ENCODE measurements around the gene DIAPH3.

Gene DIAPH3

DNA sequence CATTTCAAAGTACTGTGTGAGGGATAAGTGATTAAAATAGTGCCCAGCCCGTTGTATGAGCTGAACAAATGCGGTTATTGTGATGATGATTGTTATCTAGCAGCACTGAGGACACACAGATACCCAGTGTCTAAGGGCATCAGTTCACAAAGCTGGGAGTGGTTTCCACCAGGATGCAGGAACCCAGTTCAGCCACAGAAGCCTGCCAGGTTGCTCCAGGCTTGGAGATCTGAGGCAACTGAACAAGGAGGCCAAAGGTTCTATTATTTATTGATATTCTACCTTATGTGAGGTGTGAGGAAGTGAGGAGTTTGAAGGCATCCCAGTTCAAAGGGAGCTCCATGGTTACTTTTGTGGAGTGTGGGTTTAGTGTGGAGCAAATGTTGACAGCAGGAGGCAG, 13.2 kb downstream of the DIAPH3 start:
- TF ChIP-seq, protein P1, sequence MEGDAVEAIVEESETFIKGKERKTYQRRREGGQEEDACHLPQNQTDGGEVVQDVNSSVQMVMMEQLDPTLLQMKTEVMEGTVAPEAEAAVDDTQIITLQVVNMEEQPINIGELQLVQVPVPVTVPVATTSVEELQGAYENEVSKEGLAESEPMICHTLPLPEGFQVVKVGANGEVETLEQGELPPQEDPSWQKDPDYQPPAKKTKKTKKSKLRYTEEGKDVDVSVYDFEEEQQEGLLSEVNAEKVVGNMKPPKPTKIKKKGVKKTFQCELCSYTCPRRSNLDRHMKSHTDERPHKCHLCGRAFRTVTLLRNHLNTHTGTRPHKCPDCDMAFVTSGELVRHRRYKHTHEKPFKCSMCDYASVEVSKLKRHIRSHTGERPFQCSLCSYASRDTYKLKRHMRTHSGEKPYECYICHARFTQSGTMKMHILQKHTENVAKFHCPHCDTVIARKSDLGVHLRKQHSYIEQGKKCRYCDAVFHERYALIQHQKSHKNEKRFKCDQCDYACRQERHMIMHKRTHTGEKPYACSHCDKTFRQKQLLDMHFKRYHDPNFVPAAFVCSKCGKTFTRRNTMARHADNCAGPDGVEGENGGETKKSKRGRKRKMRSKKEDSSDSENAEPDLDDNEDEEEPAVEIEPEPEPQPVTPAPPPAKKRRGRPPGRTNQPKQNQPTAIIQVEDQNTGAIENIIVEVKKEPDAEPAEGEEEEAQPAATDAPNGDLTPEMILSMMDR (conservative IDR thresholded peaks at IDR 0.05; ENCODE audit: low read length): no peak
- TF ChIP-seq EZH2phosphoT487 (IDR thresholded peaks at IDR 0.05; ENCODE audit: borderline replicate concordance): no peak
- Histone ChIP-seq H2AFZ (ENCODE audit: low read length) (no peak overlapping the region), H3K79me2 (ENCODE audit: insufficient read depth, low read length) (peaks cover 90% of the 10 kb centered on the region)

DNA sequence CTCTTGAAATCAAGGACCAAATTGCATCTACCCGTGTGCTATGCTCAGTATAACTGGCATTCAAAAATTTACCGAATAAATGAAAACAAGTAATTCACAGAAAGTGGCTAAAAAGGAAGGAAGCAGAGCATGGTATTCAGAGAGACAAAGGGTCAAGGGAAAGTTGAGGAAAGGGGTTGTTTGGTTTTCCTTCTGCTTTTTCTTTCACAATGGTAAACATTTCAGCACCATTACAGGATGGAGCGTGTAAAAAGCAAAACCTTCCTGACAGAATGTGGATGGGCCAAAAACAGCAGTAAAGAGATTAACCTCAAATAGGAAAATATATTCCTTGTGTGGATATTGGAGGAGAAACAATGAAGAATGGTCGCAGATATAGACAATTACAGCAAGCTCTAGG, 14.8 kb downstream of the DIAPH3 start:
- Histone ChIP-seq H3K9ac (ENCODE audit: low read depth, low read length, poor library complexity, severe bottlenecking) (no peak overlapping the region), H4K20me1 (ENCODE audit: insufficient read depth, low read length, poor library complexity, severe bottlenecking) (no peaks in the 10 kb centered on the region), H3K36me3 (ENCODE audit: insufficient read depth, low read length) (no peaks in the 10 kb centered on the region), H3F3A (ENCODE audit: low read depth) (no peaks in the 10 kb centered on the region), H3K9me3 (ENCODE audit: insufficient read depth, low read depth, low read length) (no peaks in the 10 kb centered on the region), H3K79me2 (ENCODE audit: insufficient read depth, low read length) (peaks cover 94% of the 10 kb centered on the region), H3K4me1 (ENCODE audit: insufficient read depth, low read length, poor library complexity, severe bottlenecking) (peaks cover 37% of the 10 kb centered on the region), H3K27me3 (ENCODE audit: insufficient read depth, low read length, poor library complexity, severe bottlenecking) (no peaks in the 10 kb centered on the region), H3K4me2 (ENCODE audit: low read depth, low read length, poor library complexity, severe bottlenecking) (no peak overlapping the region), H3K4me3 (ENCODE audit: low read length, poor library complexity, severe bottlenecking) (no peak overlapping the region), H3K9me2 (replicated peaks; ENCODE audit: low read depth, low read length) (no peaks in the 10 kb centered on the region), H2AFZ (ENCODE audit: low read length) (no peak overlapping the region)
- no peak for TF ChIP-seq EZH2phosphoT487 (IDR thresholded peaks at IDR 0.05; ENCODE audit: borderline replicate concordance)
- TF ChIP-seq, protein P1 (conservative IDR thresholded peaks at IDR 0.05; ENCODE audit: low read length): no peak

More for the DNA sequence above, 13.2 kb downstream of the DIAPH3 start:
- no peaks in the 10 kb centered on the region for H3F3A ChIP-seq (ENCODE audit: low read depth)
- H3K4me1 ChIP-seq (ENCODE audit: insufficient read depth, low read length, poor library complexity, severe bottlenecking): peaks cover 29% of the 10 kb centered on the region
- H3K4me2 ChIP-seq (ENCODE audit: low read depth, low read length, poor library complexity, severe bottlenecking): no peak overlapping the region
- no peaks in the 10 kb centered on the region for H3K9me2 ChIP-seq (replicated peaks; ENCODE audit: low read depth, low read length)
- H4K20me1 ChIP-seq (ENCODE audit: insufficient read depth, low read length, poor library complexity, severe bottlenecking): no peaks in the 10 kb centered on the region
- H3K9ac ChIP-seq (ENCODE audit: low read depth, low read length, poor library complexity, severe bottlenecking): no peak overlapping the region
- H3K27me3 ChIP-seq (ENCODE audit: insufficient read depth, low read length, poor library complexity, severe bottlenecking): no peaks in the 10 kb centered on the region
- H3K36me3 ChIP-seq (ENCODE audit: insufficient read depth, low read length): no peaks in the 10 kb centered on the region
- no peak overlapping the region for H3K4me3 ChIP-seq (ENCODE audit: low read length, poor library complexity, severe bottlenecking)
- no peaks in the 10 kb centered on the region for H3K9me3 ChIP-seq (ENCODE audit: insufficient read depth, low read depth, low read length)

DNA sequence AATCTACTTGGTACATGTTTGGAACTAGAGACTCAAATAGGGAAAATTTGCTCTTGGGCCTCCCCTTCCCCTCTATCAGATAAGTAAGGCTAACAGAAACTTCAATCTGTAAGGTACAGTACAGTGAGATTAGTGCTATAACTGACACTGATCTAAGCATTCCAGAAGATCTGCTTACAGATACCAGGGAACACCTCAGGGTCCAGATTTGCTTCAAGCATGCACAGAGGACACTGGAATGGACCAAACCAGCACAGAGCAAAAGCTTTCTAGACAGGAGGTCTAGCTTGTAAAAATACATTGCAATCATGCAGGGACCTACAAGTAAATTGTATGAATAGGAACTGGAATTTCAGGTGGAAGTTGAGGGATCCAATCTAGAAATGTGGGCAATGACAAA, 16.4 kb downstream of the DIAPH3 start:
- no peak overlapping the region for H3K9ac ChIP-seq (ENCODE audit: low read depth, low read length, poor library complexity, severe bottlenecking)
- H3K9me3 ChIP-seq (ENCODE audit: insufficient read depth, low read depth, low read length): no peaks in the 10 kb centered on the region
- no peak overlapping the region for H3K4me3 ChIP-seq (ENCODE audit: low read length, poor library complexity, severe bottlenecking)
- no peak overlapping the region for H3K4me2 ChIP-seq (ENCODE audit: low read depth, low read length, poor library complexity, severe bottlenecking)
- no peaks in the 10 kb centered on the region for H3F3A ChIP-seq (ENCODE audit: low read depth)
- no peaks in the 10 kb centered on the region for H3K9me2 ChIP-seq (replicated peaks; ENCODE audit: low read depth, low read length)
- H3K79me2 ChIP-seq (ENCODE audit: insufficient read depth, low read length): peaks cover 95% of the 10 kb centered on the region
- peaks cover 30% of the 10 kb centered on the region for H3K4me1 ChIP-seq (ENCODE audit: insufficient read depth, low read length, poor library complexity, severe bottlenecking)
- TF ChIP-seq, protein P1 (conservative IDR thresholded peaks at IDR 0.05; ENCODE audit: low read length): no peak
- no peak for TF ChIP-seq EZH2phosphoT487 (IDR thresholded peaks at IDR 0.05; ENCODE audit: borderline replicate concordance)
- H2AFZ ChIP-seq (ENCODE audit: low read length): no peak overlapping the region
- no peaks in the 10 kb centered on the region for H4K20me1 ChIP-seq (ENCODE audit: insufficient read depth, low read length, poor library complexity, severe bottlenecking)
- H3K27me3 ChIP-seq (ENCODE audit: insufficient read depth, low read length, poor library complexity, severe bottlenecking): no peaks in the 10 kb centered on the region
- H3K36me3 ChIP-seq (ENCODE audit: insufficient read depth, low read length): no peaks in the 10 kb centered on the region
